Measurements from ENCODE around the gene OBSCN. TPM values are rescaled to one million over a fixed set of nuclear protein-coding genes. Genes with fewer than 3 reads are reported as not detected.

OBSCN gene
- total RNA-seq, 1 experiment from 2014 or later = 10.5 TPM

- BruUV-seq (replicated peaks) = no TSS peak
- TF ChIP-seq POLR2AphosphoS5 (IDR thresholded peaks at IDR 0.05; ENCODE audit: low read depth, low read length) (no peak), CTCF (IDR thresholded peaks at IDR 0.05) (no peak; the same call in 1 of the 2 replicates), SIN3A (IDR thresholded peaks at IDR 0.05; ENCODE audit: borderline replicate concordance, insufficient read depth, low read depth, low read length) (no peak), TCF7L2 (IDR thresholded peaks at IDR 0.05; ENCODE audit: low read depth, low read length) (no peak), REST (IDR thresholded peaks at IDR 0.05; ENCODE audit: insufficient read depth in 1 of 2, low read depth in 2 of 2, low read length in 1 of 2) (no peak)
- intact Hi-C loops (cut with micrococcal nuclease; ENCODE audit: unreplicated experiment) = no loop called here
- POLR2A ChIA-PET = no interaction called here
- no peak overlapping the region for H3K27ac ChIP-seq (ENCODE audit: low read length)
- DNase-seq (ENCODE audit: low read depth, low spot score) = no peak
- CTCF ChIA-PET = no interaction called here
- H3K4me1 ChIP-seq (ENCODE audit: control insufficient read depth, insufficient read depth, low read length) = no peaks in the 10 kb centered on the region
- no peak overlapping the region for H3K4me3 ChIP-seq (ENCODE audit: low read depth in 2 of 2, low read length in 2 of 2)
- H3K27me3 ChIP-seq (ENCODE audit: control insufficient read depth, insufficient read depth, low read length) = no peaks in the 10 kb centered on the region
- in situ Hi-C loops (cut with HindIII; ENCODE audit: low pct_unique_long_range_greater_than_20kb, low sequenced_read_pairs) = no loop called here
- ATAC-seq = peak; percentile 57; the same call in 1 of the 2 replicates
- no peaks in the 10 kb centered on the region for H3K9me3 ChIP-seq (ENCODE audit: control insufficient read depth, insufficient read depth, low read depth, low read length)
- no peaks in the 10 kb centered on the region for H3K36me3 ChIP-seq (ENCODE audit: control insufficient read depth, insufficient read depth, low read length)
Observed at GRCh38 chr1:228308628-228309325, 100.9 kb downstream of the OBSCN start.

GRCh38 chr1:228309326-228310067 is 101.7 kb downstream of the OBSCN start:
- H3K4me1 ChIP-seq (ENCODE audit: control insufficient read depth, insufficient read depth, low read length) = no peaks in the 10 kb centered on the region
- DNase-seq (ENCODE audit: low read depth, low spot score) (no peak), ATAC-seq (no peak)
- no peaks in the 10 kb centered on the region for H3K27me3 ChIP-seq (ENCODE audit: control insufficient read depth, insufficient read depth, low read length)
- H3K4me3 ChIP-seq (ENCODE audit: low read depth in 2 of 2, low read length in 2 of 2) = no peak overlapping the region
- no peaks in the 10 kb centered on the region for H3K9me3 ChIP-seq (ENCODE audit: control insufficient read depth, insufficient read depth, low read depth, low read length)
- H3K36me3 ChIP-seq (ENCODE audit: control insufficient read depth, insufficient read depth, low read length) = no peaks in the 10 kb centered on the region
- TF ChIP-seq REST (IDR thresholded peaks at IDR 0.05; ENCODE audit: insufficient read depth in 1 of 2, low read depth in 2 of 2, low read length in 1 of 2) = no peak
- no peak for TF ChIP-seq TCF7L2 (IDR thresholded peaks at IDR 0.05; ENCODE audit: low read depth, low read length)
- TF ChIP-seq CTCF (IDR thresholded peaks at IDR 0.05) = no peak
- no peak for TF ChIP-seq SIN3A (IDR thresholded peaks at IDR 0.05; ENCODE audit: borderline replicate concordance, insufficient read depth, low read depth, low read length)
- H3K27ac ChIP-seq (ENCODE audit: low read length) = no peak overlapping the region
- ChIA-PET CTCF (no interaction called here), POLR2A (no interaction called here)
- intact Hi-C loops (cut with micrococcal nuclease; ENCODE audit: unreplicated experiment) = no loop called here
- in situ Hi-C loops (cut with HindIII; ENCODE audit: low pct_unique_long_range_greater_than_20kb, low sequenced_read_pairs) = no loop called here
- no TSS peak for BruUV-seq (replicated peaks)
